Spleen (tissue), 7 donors: ENCODE data around the gene DSG4.

Experiments used
- CTCF ChIP-seq, 11 experiments: fragments of 200-600 bp in 7 of 11; fragments of 450-650 bp in 4 of 11; sonication (generic) in 4 of 11; IDR thresholded peaks in 8 of 11; conservative IDR thresholded peaks in 3 of 11; 1 replicate in 7 of 11; 2 replicates in 4 of 11; pipeline versions ENCODE4 v1.4.0 to v1.8.0; 2016 to 2021; ENCODE audit warnings: antibody characterized with exemption in 11 of 11, inconsistent platforms in 4 of 11, mild to moderate bottlenecking in 1 of 11
- POLR2AphosphoS5 ChIP-seq, 3 donors: sonication (generic); formaldehyde crosslinking; IDR thresholded peaks; one replicate each; pipeline ENCODE4 v1.5.1; 2017; ENCODE audit warnings: antibody characterized with exemption in 3 of 3
- donor health status: DM: no; HTN: no; CAD: no; lungs with moderate emphysema.
- donor health status: DM: no; HTN: no; CAD: no.
- donor health status: DM: no; HTN: no; CAD: no.

DNA sequence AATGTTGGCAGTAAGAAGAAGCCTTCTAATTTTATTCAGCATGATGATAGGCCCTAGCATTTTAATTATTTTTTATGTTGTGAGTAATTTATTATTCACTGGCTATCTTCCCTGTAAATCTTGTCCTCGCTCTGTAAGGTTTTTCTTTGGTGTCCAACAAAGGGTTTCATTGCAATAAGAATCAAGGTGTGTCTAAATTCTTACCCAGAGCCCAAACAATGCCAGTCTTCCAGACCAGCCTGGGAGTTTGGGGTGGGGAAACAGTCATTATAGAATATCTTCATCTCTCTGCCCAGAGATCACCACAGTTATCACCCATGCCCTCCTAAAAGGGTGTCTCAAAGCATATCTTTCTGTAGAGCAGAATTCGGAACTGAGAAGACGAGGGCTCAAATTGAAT, at the start of gene DSG4:
- no peak for TF ChIP-seq CTCF (IDR thresholded peaks at IDR 0.05 in 8 of 11, conservative IDR thresholded peaks at IDR 0.05 in 3 of 11)
- TF ChIP-seq POLR2AphosphoS5 (IDR thresholded peaks at IDR 0.05), result no peak
